ENCODE results near the gene SNRK. TPM values are rescaled to one million over a fixed set of nuclear protein-coding genes. Genes with fewer than 3 reads are reported as not detected.

The SNRK gene
- total RNA-seq, 4 donors from 2014 or later: 74.5 to 121 (median 102) TPM

DNA sequence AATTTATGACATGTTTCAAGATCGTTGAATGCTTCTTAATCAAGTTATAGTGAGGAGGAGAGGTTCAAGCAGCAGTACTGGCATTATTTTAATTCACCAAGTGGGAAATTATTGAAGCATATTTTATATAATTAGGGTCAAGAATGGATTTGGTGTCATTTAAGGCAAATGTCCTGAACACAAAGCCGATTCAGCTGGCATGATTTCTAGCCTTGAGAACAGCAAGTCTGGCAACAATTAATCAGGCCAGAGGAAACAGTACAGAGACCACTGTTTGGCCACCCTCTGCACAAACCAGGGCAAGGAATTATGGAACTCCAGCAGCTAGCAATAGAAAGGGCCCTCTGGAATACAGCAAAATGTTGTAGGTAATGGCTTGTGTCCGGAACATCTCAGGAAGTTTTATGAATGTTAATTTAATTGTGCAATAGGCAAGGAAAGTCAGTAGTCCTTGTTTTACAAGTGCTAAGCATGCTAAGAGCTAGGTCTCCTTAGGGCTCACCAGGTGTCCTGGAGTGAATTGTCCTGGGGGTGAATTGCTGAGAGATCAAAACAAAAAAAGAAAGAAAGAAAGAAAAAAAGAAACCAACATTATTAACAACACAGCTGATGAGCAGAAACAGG is 38.7 kb upstream of the SNRK start:
- no peak for TF ChIP-seq CTCF (IDR thresholded peaks at IDR 0.05; ENCODE audit: low read depth)

DNA sequence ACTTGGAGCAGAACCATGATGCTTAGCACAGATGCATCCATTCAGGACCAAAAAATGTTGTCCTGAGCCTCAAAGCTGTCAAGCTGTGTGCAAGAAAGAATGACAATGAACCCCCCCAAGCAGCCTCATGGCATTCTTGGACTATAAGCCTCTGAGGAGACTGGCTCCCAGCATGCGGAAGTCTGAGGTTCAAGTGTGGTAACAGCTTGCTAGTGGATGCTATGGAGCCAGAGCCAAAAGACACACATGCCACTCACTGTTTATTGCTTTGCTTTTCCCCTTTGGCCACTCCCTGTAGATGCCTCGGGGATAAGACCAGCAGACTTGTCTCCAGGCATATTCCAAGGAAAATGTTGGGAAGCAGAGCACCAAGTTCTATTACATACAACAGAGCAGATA is 38.2 kb upstream of the SNRK start:
- TF ChIP-seq CTCF (IDR thresholded peaks at IDR 0.05; ENCODE audit: low read depth): no peak

GRCh38 chr3:43248973-43249372 is 37.4 kb upstream of the SNRK start:
- TF ChIP-seq CTCF (IDR thresholded peaks at IDR 0.05; ENCODE audit: low read depth): no peak

DNA sequence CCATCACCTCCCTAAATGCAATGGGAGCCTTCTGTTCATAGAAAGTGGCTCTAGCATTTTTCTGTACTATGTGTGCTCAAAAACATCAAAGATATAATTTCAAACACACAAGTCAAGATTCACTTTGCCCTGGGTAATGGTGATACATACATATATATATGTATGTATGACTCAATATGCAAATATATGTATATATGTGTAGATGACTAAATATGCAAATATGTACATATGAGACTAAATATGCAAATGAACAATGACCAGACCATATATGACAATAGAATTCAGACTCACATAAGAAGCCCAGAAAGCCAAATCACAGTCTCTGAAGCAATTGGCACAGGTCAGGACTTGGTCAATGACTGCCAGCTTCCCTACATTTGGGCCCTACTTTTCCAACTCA is 36.9 kb upstream of the SNRK start:
- no peak for TF ChIP-seq CTCF (IDR thresholded peaks at IDR 0.05; ENCODE audit: low read depth)

DNA sequence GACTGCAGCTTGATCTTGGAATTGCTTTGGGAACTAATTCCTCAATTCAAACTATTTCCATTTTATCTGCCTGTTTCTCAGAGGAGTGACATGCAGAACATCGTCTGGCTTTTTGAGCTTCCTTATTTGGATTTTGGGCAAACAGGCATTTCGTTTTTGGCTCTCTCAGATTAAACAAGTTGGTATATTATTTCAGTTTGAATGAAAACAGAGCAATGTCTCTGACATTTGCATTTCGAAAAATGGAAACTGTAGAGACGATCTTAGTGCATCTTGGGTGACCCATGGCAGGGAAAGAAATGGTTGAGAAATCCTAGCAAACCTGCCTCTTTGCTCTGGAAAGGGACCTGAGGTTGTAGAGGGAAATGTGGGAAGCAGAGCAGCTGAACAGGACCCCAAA is 33.0 kb upstream of the SNRK start:
- no peak for TF ChIP-seq CTCF (IDR thresholded peaks at IDR 0.05; ENCODE audit: low read depth)

DNA sequence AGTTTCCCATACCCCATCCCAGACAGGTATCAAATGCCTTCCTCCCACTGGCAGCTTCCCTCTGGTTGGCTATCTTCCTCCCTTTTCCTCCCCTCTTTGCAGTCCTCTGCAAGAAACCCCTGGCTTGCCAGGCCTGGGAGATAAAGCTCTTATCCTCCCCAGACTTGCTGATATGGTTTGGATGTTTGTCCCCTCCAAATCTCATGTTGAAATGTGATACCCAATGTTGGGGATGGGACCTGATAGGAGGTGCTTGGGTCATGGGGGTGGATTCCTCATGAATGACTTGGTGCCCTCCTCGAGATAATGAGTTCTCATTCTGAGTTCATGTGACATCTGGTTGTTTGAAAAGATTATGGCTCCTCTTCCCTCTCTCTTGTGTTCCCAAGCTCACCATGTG is 32.2 kb upstream of the SNRK start:
- no peak for TF ChIP-seq CTCF (IDR thresholded peaks at IDR 0.05; ENCODE audit: low read depth)

GRCh38 chr3:43255662-43256061 is 30.7 kb upstream of the SNRK start:
- TF ChIP-seq CTCF (IDR thresholded peaks at IDR 0.05; ENCODE audit: low read depth): no peak
